B cell (primary cell): ENCODE results near the gene C3orf49. TPM values are rescaled to one million over a fixed set of nuclear protein-coding genes. Genes with fewer than 3 reads are reported as not detected.

ENCODE experiments used
- ATAC-seq: fragments of 200-7000 bp; cut with Tn5 transposase; one replicate; pipeline ENCODE4 v1.10.0; 2021; ENCODE audit warnings: low read depth, mild to moderate bottlenecking, moderate number of reproducible peaks, moderate library complexity
- CTCF ChIA-PET: fragments of 350-600 bp; sonication (Branson Sonifier 250); formaldehyde crosslinking; loops from one replicate; lab custom pipeline; 2021; ENCODE audit warnings: antibody characterized with exemption, inconsistent platforms; lab: Charles Lee
- POLR2A ChIA-PET: fragments of 350-600 bp; sonication (Branson Sonifier 250); formaldehyde crosslinking; loops from one replicate; lab custom pipeline; 2021; ENCODE audit warnings: antibody characterized with exemption; lab: Charles Lee
- DNase-seq: peaks from one replicate; pipeline ENCODE4 v3.0.0; 2013
- H2AFZ ChIP-seq: 2 replicates; pipeline ENCODE4 v1.6.1; 2012; ENCODE audit warnings: mild to moderate bottlenecking, low read depth, low read length; ENCODE audit not compliant: insufficient read depth, poor library complexity, severe bottlenecking
- H3K27ac ChIP-seq, 2 donors: 1 replicate in 1 of 2; 2 replicates in 1 of 2; pipeline ENCODE4 v1.5.1; 2012 to 2013; ENCODE audit warnings: low read length in 2 of 2, mild to moderate bottlenecking in 2 of 2, moderate library complexity in 1 of 2
- H3K27me3 ChIP-seq, 4 experiments: fragments of 200-600 bp in 1 of 4; sonication (generic) in 1 of 4; replicated peaks in 1 of 4; 1 replicate in 2 of 4; 2 replicates in 2 of 4; pipeline versions ENCODE4 v1.6.1 to v1.7.0; 2013 to 2016; ENCODE audit warnings: low read length in 3 of 4, mild to moderate bottlenecking in 2 of 4, mixed read lengths in 1 of 4, moderate library complexity in 1 of 4; ENCODE audit not compliant: insufficient read depth in 4 of 4, control insufficient read depth in 3 of 4; ENCODE audit errors: control extremely low read depth in 1 of 4
- H3K36me3 ChIP-seq, 2 experiments: replicated peaks in 1 of 2; 1 replicate in 1 of 2; 2 replicates in 1 of 2; pipeline versions ENCODE4 v1.6.1 to v1.7.1; 2013; ENCODE audit warnings: low read length in 1 of 2; ENCODE audit not compliant: insufficient read depth in 2 of 2, control insufficient read depth in 1 of 2; ENCODE audit errors: control extremely low read depth in 1 of 2, extremely low read depth in 1 of 2
- H3K4me1 ChIP-seq, 2 donors: fragments of 200-600 bp in 1 of 2; sonication (generic) in 1 of 2; 1 replicate in 1 of 2; 2 replicates in 1 of 2; pipeline versions ENCODE4 v1.5.1 to v1.6.1; 2013 to 2017; ENCODE audit warnings: low read length in 2 of 2; ENCODE audit not compliant: control insufficient read depth in 2 of 2, insufficient read depth in 2 of 2
- H3K4me2 ChIP-seq: replicated peaks from 2 replicates; pipeline ENCODE3; 2012; ENCODE audit warnings: mild to moderate bottlenecking, low read depth, low read length; ENCODE audit not compliant: poor library complexity, severe bottlenecking
- H3K4me3 ChIP-seq, 5 experiments: fragments of 200-600 bp in 1 of 5; sonication (generic) in 1 of 5; 1 replicate in 3 of 5; 2 replicates in 2 of 5; pipeline versions ENCODE4 v1.5.1 to v1.7.0; 2011 to 2016; ENCODE audit warnings: low read length in 4 of 5, mild to moderate bottlenecking in 4 of 5, low read depth in 2 of 5, control low read depth in 1 of 5, moderate library complexity in 1 of 5; ENCODE audit not compliant: insufficient read depth in 1 of 5; ENCODE audit errors: control extremely low read depth in 1 of 5, extremely low read depth in 1 of 5
- H3K79me2 ChIP-seq: fragments of 200-600 bp; sonication (generic); one replicate; pipeline ENCODE4 v1.6.0; 2016; ENCODE audit warnings: low read length; ENCODE audit not compliant: control insufficient read depth, insufficient read depth
- H3K9ac ChIP-seq: fragments of 200-600 bp; sonication (generic); 2 replicates; pipeline ENCODE4 v1.6.1; 2017; ENCODE audit warnings: mild to moderate bottlenecking, low read length, moderate library complexity
- H3K9me3 ChIP-seq, 3 donors: one replicate each; pipeline versions ENCODE4 v1.6.1 to v1.7.1; 2013; ENCODE audit warnings: low read length in 2 of 3; ENCODE audit not compliant: control insufficient read depth in 2 of 3, insufficient read depth in 1 of 3; ENCODE audit errors: control extremely low read depth in 1 of 3
- H4K20me1 ChIP-seq: 2 replicates; pipeline ENCODE4 v1.6.0; 2012; ENCODE audit warnings: mild to moderate bottlenecking, low read length; ENCODE audit not compliant: insufficient read depth, control insufficient read depth, poor library complexity, severe bottlenecking
- H3K27ac Mint-ChIP-seq: one replicate; pipeline ENCODE4 v1.8.0; 2021; ENCODE audit warnings: mixed read lengths
- H3K27me3 Mint-ChIP-seq: one replicate; pipeline ENCODE4 v1.8.0; 2021; ENCODE audit warnings: mixed read lengths
- H3K4me1 Mint-ChIP-seq: one replicate; pipeline ENCODE4 v1.8.0; 2021; ENCODE audit warnings: mixed read lengths
- H3K4me3 Mint-ChIP-seq: one replicate; pipeline ENCODE4 v1.8.0; 2021; ENCODE audit warnings: mixed read lengths
- H3K9me3 Mint-ChIP-seq: one replicate; pipeline ENCODE4 v1.8.0; 2022; ENCODE audit warnings: mixed read lengths; ENCODE audit not compliant: insufficient read depth
- EZH2 ChIP-seq: IDR thresholded peaks from 2 replicates; pipeline ENCODE4 v1.6.1; 2012; ENCODE audit warnings: borderline replicate concordance, low read depth, mild to moderate bottlenecking, moderate library complexity, low read length; ENCODE audit not compliant: insufficient read depth, poor library complexity, severe bottlenecking
- WGBS: methylation state at CpG from one replicate; pipeline ENCODE4 v1.1.5; 2013; ENCODE audit warnings: missing lambda C conversion rate; ENCODE audit not compliant: insufficient coverage; 5-methylcytosine and 5-hydroxymethylcytosine counted together
- intact Hi-C: fragments of 100-400 bp; cut with micrococcal nuclease; formaldehyde crosslinking; loops from one replicate; pipeline ENCODE4 v1.10.0; 2022
- polyA plus RNA-seq: library from polyadenylated mRNA; depleted of rRNA; stranded (reverse); fragments of >200 nt; gene quantifications from 2 replicates; pipeline ENCODE4 v1.2.3, GENCODE V29; 2012
- total RNA-seq, 2 donors: library from RNA; stranded (reverse); fragments of 120-200 nt in 1 of 2; gene quantifications; 1 replicate in 1 of 2; 2 replicates in 1 of 2; pipeline versions ENCODE4 v1.2.3 to v1.2.4, GENCODE V29; 2013 to 2022
- TF ChIP-seq, protein P1 (sequence below): fragments of 200-600 bp; IDR thresholded peaks from one replicate; pipeline ENCODE4 v1.8.0; 2022; ENCODE audit warnings: antibody characterized with exemption, mild to moderate bottlenecking

Gene C3orf49
- total and polyA plus RNA-seq, 2 donors (not counting 1 experiment from before 2014, with no cell fraction given): not detected

- peaks cover 70% of the 10 kb centered on the region for H3K79me2 ChIP-seq
- H2AFZ ChIP-seq: no peak overlapping the region
- no CpG with 5 or more reads among the region's 5 CpGs for WGBS
- Mint-ChIP-seq H3K4me1 (peaks cover 55% of the 10 kb centered on the region), H3K9me3 (no peaks in the 10 kb centered on the region), H3K27me3 (no peaks in the 10 kb centered on the region), H3K4me3 (no peak overlapping the region), H3K27ac (no peak overlapping the region)
- DNase-seq (no peak), ATAC-seq (no peak)
- H3K27ac ChIP-seq: no peak overlapping the region
- peaks cover 9% of the 10 kb centered on the region in 2 donors for H3K4me1 ChIP-seq
- H3K9ac ChIP-seq: no peak overlapping the region
- no peak overlapping the region for H3K4me2 ChIP-seq
- no peaks in the 10 kb centered on the region for H3K27me3 ChIP-seq
- H3K9me3 ChIP-seq: no peaks in the 10 kb centered on the region
- intact Hi-C loops: no loop called here
- ChIA-PET POLR2A (no interaction called here), CTCF (no interaction called here)
- H3K36me3 ChIP-seq: peaks cover 0 to 9% of the 10 kb centered on the region in 2 experiments
- no peak for TF ChIP-seq EZH2
- TF ChIP-seq, protein P1, sequence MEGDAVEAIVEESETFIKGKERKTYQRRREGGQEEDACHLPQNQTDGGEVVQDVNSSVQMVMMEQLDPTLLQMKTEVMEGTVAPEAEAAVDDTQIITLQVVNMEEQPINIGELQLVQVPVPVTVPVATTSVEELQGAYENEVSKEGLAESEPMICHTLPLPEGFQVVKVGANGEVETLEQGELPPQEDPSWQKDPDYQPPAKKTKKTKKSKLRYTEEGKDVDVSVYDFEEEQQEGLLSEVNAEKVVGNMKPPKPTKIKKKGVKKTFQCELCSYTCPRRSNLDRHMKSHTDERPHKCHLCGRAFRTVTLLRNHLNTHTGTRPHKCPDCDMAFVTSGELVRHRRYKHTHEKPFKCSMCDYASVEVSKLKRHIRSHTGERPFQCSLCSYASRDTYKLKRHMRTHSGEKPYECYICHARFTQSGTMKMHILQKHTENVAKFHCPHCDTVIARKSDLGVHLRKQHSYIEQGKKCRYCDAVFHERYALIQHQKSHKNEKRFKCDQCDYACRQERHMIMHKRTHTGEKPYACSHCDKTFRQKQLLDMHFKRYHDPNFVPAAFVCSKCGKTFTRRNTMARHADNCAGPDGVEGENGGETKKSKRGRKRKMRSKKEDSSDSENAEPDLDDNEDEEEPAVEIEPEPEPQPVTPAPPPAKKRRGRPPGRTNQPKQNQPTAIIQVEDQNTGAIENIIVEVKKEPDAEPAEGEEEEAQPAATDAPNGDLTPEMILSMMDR: no peak
- peaks cover 47% of the 10 kb centered on the region for H4K20me1 ChIP-seq
- H3K4me3 ChIP-seq: no peak overlapping the region
Measured at GRCh38 chr3:63891518-63891917, 72.4 kb downstream of the C3orf49 start.

DNA sequence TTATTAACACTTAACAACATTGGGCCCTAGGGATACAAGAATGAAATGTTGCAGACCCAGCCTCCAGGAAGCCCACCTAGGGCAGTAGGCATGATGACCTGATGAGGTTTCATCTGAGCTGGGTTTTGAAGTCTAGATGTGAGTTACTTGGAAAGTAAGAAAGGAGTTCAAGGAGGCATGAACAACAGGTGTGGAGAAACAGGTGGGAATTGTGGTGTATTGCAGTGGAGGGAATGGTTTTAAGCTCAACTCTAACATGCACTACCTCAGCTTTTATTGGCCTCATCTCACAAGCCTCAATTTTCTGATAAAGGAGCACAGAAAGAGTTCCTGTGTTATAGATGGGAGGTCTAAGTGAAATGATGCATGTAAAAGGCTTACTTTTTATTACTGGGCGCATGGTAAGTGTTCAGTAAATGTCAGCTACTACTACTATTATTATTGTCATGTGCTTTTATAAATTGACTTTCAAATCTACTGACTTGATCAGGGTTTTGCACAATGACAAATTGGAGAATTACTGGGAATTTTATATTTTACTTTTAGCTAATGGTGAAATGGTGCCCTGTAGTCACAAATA, 73.8 kb downstream of the C3orf49 start:
- H3K36me3 ChIP-seq: peaks cover 0 to 9% of the 10 kb centered on the region in 2 experiments
- no peaks in the 10 kb centered on the region for H3K9me3 ChIP-seq
- ChIA-PET POLR2A (no interaction called here), CTCF (no interaction called here)
- no peak overlapping the region for H3K4me3 Mint-ChIP-seq
- no peaks in the 10 kb centered on the region for H3K9me3 Mint-ChIP-seq
- peaks cover 72% of the 10 kb centered on the region for H3K79me2 ChIP-seq
- TF ChIP-seq EZH2: no peak
- TF ChIP-seq, protein P1: no peak
- H3K4me2 ChIP-seq: no peak overlapping the region
- no peaks in the 10 kb centered on the region for H3K27me3 ChIP-seq
- H3K9ac ChIP-seq: no peak overlapping the region
- H3K4me1 Mint-ChIP-seq: peaks cover 60% of the 10 kb centered on the region
- no peak for ATAC-seq
- H3K4me1 ChIP-seq: peaks cover 9 to 11% of the 10 kb centered on the region in 2 donors
- no peak for DNase-seq
- intact Hi-C loops: no loop called here
- no peak overlapping the region for H3K27ac Mint-ChIP-seq
- no CpG with 5 or more reads among the region's 1 CpG for WGBS
- no peaks in the 10 kb centered on the region for H3K27me3 Mint-ChIP-seq
- no peak overlapping the region for H3K27ac ChIP-seq
- H4K20me1 ChIP-seq: peaks cover 41% of the 10 kb centered on the region
- H3K4me3 ChIP-seq: no peak overlapping the region
- no peak overlapping the region for H2AFZ ChIP-seq
